ENCODE measurements around the gene SMIM10L1. TPM values are rescaled to one million over a fixed set of nuclear protein-coding genes. Genes with fewer than 3 reads are reported as not detected.

SMIM10L1 gene
- total RNA-seq (10 to 100 TPM; 13.0 to 24.5 (median 16.9) TPM), polyA plus RNA-seq (10 to 100 TPM; 12.9 to 23.7 TPM)
- long read RNA-seq, donor 1, full-length matches to known transcripts, result 128 of 128 reads
- long read RNA-seq, donor 1, partial matches to known transcripts, result 0 of 128 reads
- long read RNA-seq, donor 1, other reads (novel, unspliced or antisense), result 0 of 128 reads
- long read RNA-seq, donor 2, full-length matches to known transcripts, result 278 of 278 reads
- long read RNA-seq, donor 2, partial matches to known transcripts, result 0 of 278 reads
- long read RNA-seq, donor 2, other reads (novel, unspliced or antisense), result 0 of 278 reads
- long read RNA-seq, donor 3, full-length matches to known transcripts, result 64 of 64 reads
- long read RNA-seq, donor 3, partial matches to known transcripts, result 0 of 64 reads
- long read RNA-seq, donor 3, other reads (novel, unspliced or antisense), result 0 of 64 reads

DNA sequence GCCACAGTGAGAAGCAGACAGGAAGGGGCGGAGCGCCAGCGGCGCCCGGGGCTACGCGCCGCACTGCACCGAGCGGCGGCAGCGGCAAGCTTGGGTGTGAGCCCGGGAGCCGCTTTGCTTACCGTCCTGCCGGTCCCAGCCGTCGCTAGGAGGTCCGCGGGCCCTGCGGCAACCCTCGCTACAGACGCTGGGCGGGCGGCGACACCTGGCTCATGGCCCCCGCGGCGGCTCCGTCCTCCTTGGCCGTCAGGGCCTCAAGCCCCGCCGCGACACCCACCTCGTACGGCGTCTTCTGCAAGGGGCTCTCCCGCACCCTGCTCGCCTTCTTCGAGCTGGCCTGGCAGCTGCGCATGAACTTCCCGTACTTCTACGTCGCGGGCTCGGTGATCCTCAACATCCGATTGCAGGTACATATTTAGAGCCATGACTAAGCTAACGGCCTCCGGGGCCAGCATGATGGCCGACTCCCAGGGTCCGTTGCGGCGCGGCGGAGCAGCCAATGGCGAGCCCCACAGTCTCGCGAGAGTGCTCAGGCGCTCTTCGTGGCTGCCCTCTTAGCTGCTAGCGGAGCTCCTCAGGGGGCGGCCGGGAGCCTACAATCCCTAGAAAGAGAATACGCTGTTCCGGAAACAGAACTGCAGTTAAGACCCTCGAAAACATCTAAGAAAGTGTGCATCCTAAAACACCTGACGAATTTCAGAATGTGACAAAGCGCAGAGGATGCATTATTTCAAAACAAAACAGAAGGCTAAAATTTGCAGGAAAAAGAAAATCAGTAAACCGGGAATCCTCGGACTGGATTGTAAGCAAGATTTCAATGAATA, at the start of gene SMIM10L1:
TSS of gene SMIM10L1 (plus strand) at position 50 of the 824 bp plus-strand sequence. CDS start at position 213, 163 bp downstream.
- intact Hi-C loops (cut with DNase I), result loop anchor here in 1 of 10 donors (10.0 kb wide), 3 partner anchors 107 to 947 kb away; partner anchors contain the start of gene TAS2R46
- DNase-seq (peak; percentile 94 to 96 (median 95)), ATAC-seq (peak; percentile 99 to 100 (median 100))
- peak in 1 of 2 donors; percentile 71 for TF ChIP-seq POLR2A (IDR thresholded peaks at IDR 0.05)
- peak in 1 of 12 donors; percentile 7 for TF ChIP-seq CTCF (IDR thresholded peaks at IDR 0.05)
- H3K9me3 ChIP-seq, result no peaks in the 10 kb centered on the region
- no peaks in the 10 kb centered on the region for H3K27me3 ChIP-seq
- peaks cover 0 to 45% (median 34%) of the 10 kb centered on the region in 12 donors for H3K4me1 ChIP-seq
- 0% methylated on average over 36 to 70 of the region's 70 CpGs for WGBS, 4 donors
- peak within 1 kb of the TSS; percentile 44 to 97 (median 84) for H3K4me3 ChIP-seq
- peaks cover 0 to 5% (median 0%) of the 10 kb centered on the region in 9 donors for H3K36me3 ChIP-seq
- H3K27ac ChIP-seq, result peak within 1 kb of the TSS; percentile 93 to 99 (median 98)

DNA sequence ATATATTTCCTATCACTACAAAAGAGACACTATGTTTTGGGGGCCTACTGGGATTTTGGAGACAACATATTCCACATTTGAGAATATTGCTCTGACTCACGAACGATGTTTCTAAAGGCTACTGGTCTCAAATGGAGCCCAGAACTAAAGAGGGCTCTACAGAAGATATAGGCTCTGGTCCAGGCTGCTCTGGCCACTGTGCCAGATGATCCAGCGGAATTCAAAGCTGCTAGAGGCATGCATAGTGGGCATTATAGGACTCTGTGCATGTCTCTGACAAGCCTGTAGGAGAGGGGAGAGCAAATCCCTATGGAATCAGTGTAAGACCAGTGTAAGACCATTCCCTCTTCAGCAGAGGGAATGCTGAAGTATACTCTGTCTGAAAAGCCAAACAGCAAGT, 40.6 kb upstream of the SMIM10L1 start:
- intact Hi-C loops (cut with DNase I), result no loop called here
- 59 to 76% (median 62%) methylated on average over 3 of the region's 3 CpGs for WGBS, 4 donors
- H3K4me1 ChIP-seq, result peaks cover 0 to 28% (median 10%) of the 10 kb centered on the region in 12 donors
- H3K4me3 ChIP-seq, result no peak overlapping the region
- H3K9me3 ChIP-seq, result no peaks in the 10 kb centered on the region
- no peaks in the 10 kb centered on the region for H3K36me3 ChIP-seq
- peak in 3 of 4 donors; percentile 57 to 64 (median 57) for ATAC-seq
- H3K27ac ChIP-seq, result no peak overlapping the region
- no peak for DNase-seq
- no peaks in the 10 kb centered on the region for H3K27me3 ChIP-seq
- no peak for TF ChIP-seq POLR2A (IDR thresholded peaks at IDR 0.05)
- no peak for TF ChIP-seq CTCF (IDR thresholded peaks at IDR 0.05)

- WGBS, 4 donors, result 0 to 52% (median 34%) methylated on average over 2 of the region's 2 CpGs
Observed at GRCh38 chr12:11130999-11131398, 40.0 kb upstream of the SMIM10L1 start.

More at GRCh38 chr12:11130999-11131398, 40.0 kb upstream of the SMIM10L1 start:
- peak in 1 of 5 donors; percentile 14 for DNase-seq
- peaks cover 0 to 28% (median 10%) of the 10 kb centered on the region in 12 donors for H3K4me1 ChIP-seq
- ATAC-seq, result peak in 3 of 4 donors; percentile 45 to 66 (median 60)
- H3K27ac ChIP-seq, result no peak overlapping the region
- no peaks in the 10 kb centered on the region for H3K36me3 ChIP-seq
- intact Hi-C loops (cut with DNase I), result no loop called here
- H3K27me3 ChIP-seq, result no peaks in the 10 kb centered on the region
- H3K9me3 ChIP-seq, result no peaks in the 10 kb centered on the region
- H3K4me3 ChIP-seq, result no peak overlapping the region
- TF ChIP-seq CTCF (IDR thresholded peaks at IDR 0.05) (no peak), POLR2A (IDR thresholded peaks at IDR 0.05) (no peak)
